Progenitor cell of endocrine pancreas (in vitro differentiated cells): ENCODE measurements around the gene AGPS. TPM values are rescaled to one million over a fixed set of nuclear protein-coding genes. Genes with fewer than 3 reads are reported as not detected.

Experiments used
- DNase-seq: peaks from one replicate; pipeline ENCODE4 v3.0.0; 2021; ENCODE audit warnings: low spot score; ENCODE audit not compliant: unreplicated experiment
- H3K27ac Mint-ChIP-seq: 2 replicates; pipeline ENCODE4 v1.8.0; 2021; ENCODE audit warnings: mild to moderate bottlenecking, moderate library complexity, mixed read lengths
- H3K27me3 Mint-ChIP-seq: 2 replicates; pipeline ENCODE4 v1.8.0; 2021; ENCODE audit warnings: mixed read lengths
- H3K36me3 Mint-ChIP-seq: 2 replicates; pipeline ENCODE4 v1.8.0; 2022; ENCODE audit warnings: mixed read lengths; ENCODE audit not compliant: insufficient read depth
- H3K4me1 Mint-ChIP-seq: 2 replicates; pipeline ENCODE4 v1.8.0; 2021; ENCODE audit warnings: low read depth, mixed read lengths
- H3K4me3 Mint-ChIP-seq: 2 replicates; pipeline ENCODE4 v1.8.0; 2021; ENCODE audit warnings: low read depth, mild to moderate bottlenecking, moderate library complexity, mixed read lengths
- H3K9me3 Mint-ChIP-seq: 2 replicates; pipeline ENCODE4 v1.8.0; 2021; ENCODE audit warnings: low read depth, mixed read lengths
- total RNA-seq: library from RNA; stranded (reverse); gene quantifications from 2 replicates; pipeline ENCODE4 v1.2.1, GENCODE V29; 2021
- TF ChIP-seq, protein P1 (sequence below): fragments of 200-600 bp; sonication (generic); IDR thresholded peaks from one replicate; pipeline ENCODE4 v1.5.0; 2021; ENCODE audit warnings: antibody characterized with exemption, mild to moderate bottlenecking; ENCODE audit not compliant: unreplicated experiment

Gene AGPS
- total RNA-seq, 1 donor from 2014 or later: 69.2 TPM

DNA sequence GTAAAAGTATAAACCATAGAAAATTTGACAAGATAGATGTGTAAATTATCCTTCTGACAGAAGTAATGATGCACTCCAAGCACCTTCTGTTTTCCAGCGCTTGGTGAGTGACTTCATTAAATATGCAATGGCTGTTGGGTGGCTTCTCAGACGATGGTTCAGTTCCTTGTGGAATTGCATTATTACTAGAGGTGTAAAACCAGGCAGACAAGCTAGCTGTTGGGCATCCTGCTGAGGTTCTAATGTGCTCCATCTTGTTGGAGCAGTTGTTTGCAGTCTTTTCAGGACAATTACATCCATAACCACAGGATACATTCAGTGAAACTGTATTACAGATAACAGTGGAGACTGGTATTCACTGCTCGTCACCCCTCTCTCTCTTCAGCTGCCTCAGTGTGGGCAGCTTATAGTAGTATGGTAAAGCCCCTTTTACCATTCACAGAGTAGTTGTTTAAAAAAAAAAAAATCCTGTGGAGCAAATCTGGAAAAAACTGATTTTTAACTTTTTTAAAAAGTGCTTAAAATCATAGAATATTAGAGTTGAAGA is 143.5 kb downstream of the AGPS start:
- TF ChIP-seq, protein P1, sequence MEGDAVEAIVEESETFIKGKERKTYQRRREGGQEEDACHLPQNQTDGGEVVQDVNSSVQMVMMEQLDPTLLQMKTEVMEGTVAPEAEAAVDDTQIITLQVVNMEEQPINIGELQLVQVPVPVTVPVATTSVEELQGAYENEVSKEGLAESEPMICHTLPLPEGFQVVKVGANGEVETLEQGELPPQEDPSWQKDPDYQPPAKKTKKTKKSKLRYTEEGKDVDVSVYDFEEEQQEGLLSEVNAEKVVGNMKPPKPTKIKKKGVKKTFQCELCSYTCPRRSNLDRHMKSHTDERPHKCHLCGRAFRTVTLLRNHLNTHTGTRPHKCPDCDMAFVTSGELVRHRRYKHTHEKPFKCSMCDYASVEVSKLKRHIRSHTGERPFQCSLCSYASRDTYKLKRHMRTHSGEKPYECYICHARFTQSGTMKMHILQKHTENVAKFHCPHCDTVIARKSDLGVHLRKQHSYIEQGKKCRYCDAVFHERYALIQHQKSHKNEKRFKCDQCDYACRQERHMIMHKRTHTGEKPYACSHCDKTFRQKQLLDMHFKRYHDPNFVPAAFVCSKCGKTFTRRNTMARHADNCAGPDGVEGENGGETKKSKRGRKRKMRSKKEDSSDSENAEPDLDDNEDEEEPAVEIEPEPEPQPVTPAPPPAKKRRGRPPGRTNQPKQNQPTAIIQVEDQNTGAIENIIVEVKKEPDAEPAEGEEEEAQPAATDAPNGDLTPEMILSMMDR: no peak
- no peak for DNase-seq
- peaks cover 5% of the 10 kb centered on the region for H3K36me3 Mint-ChIP-seq
- no peak overlapping the region for H3K4me3 Mint-ChIP-seq
- peaks cover 16% of the 10 kb centered on the region for H3K4me1 Mint-ChIP-seq
- no peak overlapping the region for H3K27ac Mint-ChIP-seq
- no peaks in the 10 kb centered on the region for H3K9me3 Mint-ChIP-seq
- no peaks in the 10 kb centered on the region for H3K27me3 Mint-ChIP-seq

DNA sequence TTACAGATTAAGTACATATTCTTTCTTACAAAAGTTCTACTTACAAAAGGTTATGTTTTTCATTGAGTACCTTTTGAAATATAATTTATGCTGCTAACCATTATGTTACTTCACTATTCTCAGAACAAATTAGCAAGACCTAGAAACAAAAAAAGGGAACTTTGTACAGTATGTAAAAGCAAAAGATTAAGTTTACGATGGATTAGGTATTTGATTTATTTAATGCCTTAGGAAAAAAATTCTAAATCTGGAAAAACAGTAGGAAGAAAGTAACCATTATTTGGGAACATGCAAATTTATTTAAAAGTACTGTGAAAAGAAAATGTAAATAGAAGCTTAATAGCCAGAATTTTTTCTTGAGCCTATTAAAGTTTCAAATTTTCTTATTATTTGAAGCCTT is 144.6 kb downstream of the AGPS start:
- TF ChIP-seq, protein P1: no peak
- Mint-ChIP-seq H3K4me1 (peaks cover 11% of the 10 kb centered on the region), H3K27me3 (no peaks in the 10 kb centered on the region), H3K9me3 (no peaks in the 10 kb centered on the region), H3K36me3 (peaks cover 4% of the 10 kb centered on the region), H3K4me3 (no peak overlapping the region), H3K27ac (no peak overlapping the region)
- no peak for DNase-seq

DNA sequence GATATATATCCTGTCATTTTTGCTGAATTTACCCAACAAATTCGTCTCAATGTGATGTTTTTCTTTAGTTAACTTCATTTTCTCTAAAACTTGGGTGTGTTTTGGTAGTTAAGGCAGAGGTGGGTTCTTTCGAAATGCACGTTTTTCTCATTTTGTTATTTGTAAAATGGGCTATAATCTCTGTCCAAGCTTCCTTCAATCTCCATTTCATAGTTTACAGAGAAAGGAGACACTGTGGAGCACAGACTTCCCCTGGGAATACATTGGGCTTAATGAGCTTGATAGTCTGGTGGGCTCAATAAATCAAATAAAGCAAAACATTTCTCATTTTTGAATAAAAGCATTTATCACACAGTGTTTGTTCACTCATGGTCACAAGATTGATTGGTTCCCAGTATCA is 145.1 kb downstream of the AGPS start:
- TF ChIP-seq, protein P1: no peak
- Mint-ChIP-seq H3K27ac (peak overlapping the region; percentile 2), H3K9me3 (no peaks in the 10 kb centered on the region), H3K4me3 (no peak overlapping the region), H3K27me3 (no peaks in the 10 kb centered on the region), H3K4me1 (peaks cover 11% of the 10 kb centered on the region), H3K36me3 (peaks cover 4% of the 10 kb centered on the region)
- no peak for DNase-seq

DNA sequence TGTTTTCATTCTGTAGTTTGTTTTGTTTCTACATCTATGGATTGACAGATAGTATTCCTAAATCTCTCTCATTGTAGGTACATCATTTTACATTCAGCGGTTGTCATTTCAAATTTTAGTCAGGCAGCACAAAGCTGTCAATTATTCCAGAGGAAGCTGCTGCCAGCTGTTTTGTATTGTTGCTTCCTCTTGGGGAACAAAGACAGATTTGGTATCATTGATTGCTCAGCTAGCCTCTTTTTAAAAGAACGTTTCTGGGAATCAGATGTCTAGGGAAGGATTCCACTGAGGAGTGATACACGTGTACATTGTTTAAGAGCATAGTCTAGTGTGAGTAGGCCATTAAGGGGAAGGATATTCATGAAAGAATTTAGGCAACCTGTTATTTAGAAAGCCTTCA is 145.8 kb downstream of the AGPS start:
- DNase-seq: no peak
- H3K27ac Mint-ChIP-seq: no peak overlapping the region
- no peaks in the 10 kb centered on the region for H3K27me3 Mint-ChIP-seq
- H3K4me3 Mint-ChIP-seq: no peak overlapping the region
- H3K9me3 Mint-ChIP-seq: no peaks in the 10 kb centered on the region
- TF ChIP-seq, protein P1: no peak
- H3K4me1 Mint-ChIP-seq: peaks cover 11% of the 10 kb centered on the region
- peaks cover 4% of the 10 kb centered on the region for H3K36me3 Mint-ChIP-seq

DNA sequence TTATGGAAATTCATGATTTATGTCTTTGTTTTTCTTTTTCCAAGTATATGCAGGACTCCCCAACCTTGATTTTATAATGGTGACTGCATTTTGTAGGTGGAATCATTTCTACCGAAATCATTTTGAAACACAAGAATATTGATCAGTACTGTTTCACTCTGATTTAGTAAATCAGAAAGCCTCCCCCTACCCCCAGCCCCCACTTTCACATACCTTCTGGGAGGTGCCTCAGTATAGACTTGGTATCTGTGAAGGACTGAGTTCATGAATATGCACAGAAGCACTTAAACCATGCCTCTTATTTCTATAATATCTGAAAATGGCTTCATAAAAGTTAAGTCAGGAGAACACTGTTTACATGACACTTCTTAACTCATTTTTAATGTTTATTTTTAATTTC is 147.7 kb downstream of the AGPS start:
- TF ChIP-seq, protein P1: no peak
- H3K36me3 Mint-ChIP-seq: peaks cover 4% of the 10 kb centered on the region
- H3K9me3 Mint-ChIP-seq: no peaks in the 10 kb centered on the region
- H3K27me3 Mint-ChIP-seq: no peaks in the 10 kb centered on the region
- peaks cover 8% of the 10 kb centered on the region for H3K4me1 Mint-ChIP-seq
- H3K27ac Mint-ChIP-seq: no peak overlapping the region
- DNase-seq: no peak
- H3K4me3 Mint-ChIP-seq: no peak overlapping the region
